ENCODE results near the gene UBALD1.

The UBALD1 gene

DNA sequence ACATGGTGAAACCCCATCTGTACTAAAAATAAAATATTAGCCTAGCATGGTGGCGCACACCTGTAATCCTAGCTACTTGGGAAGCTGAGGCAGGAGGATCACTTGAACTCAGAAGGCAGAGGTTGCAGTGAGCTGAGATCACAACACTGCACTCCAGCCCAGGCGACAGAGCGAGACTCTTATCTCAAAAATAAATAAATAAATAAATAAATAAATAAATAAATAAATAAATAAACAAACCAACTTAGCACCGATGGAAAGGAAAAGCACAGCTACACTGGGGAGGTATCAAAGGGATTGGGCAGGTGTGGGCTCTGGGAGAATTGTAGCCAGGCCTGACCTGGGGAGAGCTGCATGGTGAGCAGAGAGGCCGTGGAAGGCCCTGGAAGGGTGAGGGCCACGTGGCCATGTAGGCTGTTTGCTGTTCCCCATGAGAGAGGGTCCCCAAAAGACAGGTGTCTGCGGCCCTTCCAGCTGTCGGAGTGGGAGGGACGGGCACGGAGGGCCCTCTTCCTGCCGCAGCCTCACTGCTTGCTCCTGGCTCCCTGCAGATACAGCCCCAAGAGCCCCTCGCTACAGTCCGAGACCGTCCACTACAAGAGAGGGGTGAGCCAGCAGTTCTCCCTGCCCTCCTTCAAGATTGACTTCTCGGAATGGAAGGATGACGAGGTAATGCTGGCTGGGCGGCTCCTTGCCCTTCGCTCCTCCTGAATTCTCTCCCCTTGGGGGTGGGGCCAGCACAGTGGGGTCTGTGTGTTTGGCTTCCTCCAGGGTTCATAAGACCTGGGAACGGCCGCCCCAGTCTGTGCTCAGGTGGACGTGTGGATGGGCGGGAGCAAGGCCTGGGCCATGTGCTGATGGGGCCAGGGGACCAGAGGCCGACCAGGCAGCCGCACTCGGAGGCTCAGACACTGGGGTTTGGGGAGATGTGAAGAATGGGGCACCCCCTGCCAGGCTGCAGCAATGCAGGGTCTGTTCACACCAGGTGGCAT lies 42.3 kb upstream of the UBALD1 start:
- Histone ChIP-seq H3K79me2 (ENCODE audit: insufficient read depth, low read length) (no peaks in the 10 kb centered on the region), H3K9me2 (replicated peaks; ENCODE audit: insufficient read depth, low read length) (no peaks in the 10 kb centered on the region), H4K20me1 (ENCODE audit: low read depth, low read length) (no peaks in the 10 kb centered on the region), H3K9me3 (ENCODE audit: insufficient read depth, low read length) (no peaks in the 10 kb centered on the region), H3F3A (ENCODE audit: insufficient read depth) (no peaks in the 10 kb centered on the region), H3K4me2 (ENCODE audit: low read depth, low read length, poor library complexity, severe bottlenecking) (no peak overlapping the region), H3K4me3 (ENCODE audit: insufficient read depth, low read length, poor library complexity, severe bottlenecking) (no peak overlapping the region), H3K27ac (ENCODE audit: low read depth, low read length) (no peak overlapping the region), H3K36me3 (ENCODE audit: low read length) (no peaks in the 10 kb centered on the region), H3K27me3 (ENCODE audit: low read length) (no peaks in the 10 kb centered on the region), H2AFZ (ENCODE audit: low read depth, low read length, severe bottlenecking) (no peak overlapping the region), H3K9ac (ENCODE audit: low read length) (no peak overlapping the region)
- TF ChIP-seq, protein P1, sequence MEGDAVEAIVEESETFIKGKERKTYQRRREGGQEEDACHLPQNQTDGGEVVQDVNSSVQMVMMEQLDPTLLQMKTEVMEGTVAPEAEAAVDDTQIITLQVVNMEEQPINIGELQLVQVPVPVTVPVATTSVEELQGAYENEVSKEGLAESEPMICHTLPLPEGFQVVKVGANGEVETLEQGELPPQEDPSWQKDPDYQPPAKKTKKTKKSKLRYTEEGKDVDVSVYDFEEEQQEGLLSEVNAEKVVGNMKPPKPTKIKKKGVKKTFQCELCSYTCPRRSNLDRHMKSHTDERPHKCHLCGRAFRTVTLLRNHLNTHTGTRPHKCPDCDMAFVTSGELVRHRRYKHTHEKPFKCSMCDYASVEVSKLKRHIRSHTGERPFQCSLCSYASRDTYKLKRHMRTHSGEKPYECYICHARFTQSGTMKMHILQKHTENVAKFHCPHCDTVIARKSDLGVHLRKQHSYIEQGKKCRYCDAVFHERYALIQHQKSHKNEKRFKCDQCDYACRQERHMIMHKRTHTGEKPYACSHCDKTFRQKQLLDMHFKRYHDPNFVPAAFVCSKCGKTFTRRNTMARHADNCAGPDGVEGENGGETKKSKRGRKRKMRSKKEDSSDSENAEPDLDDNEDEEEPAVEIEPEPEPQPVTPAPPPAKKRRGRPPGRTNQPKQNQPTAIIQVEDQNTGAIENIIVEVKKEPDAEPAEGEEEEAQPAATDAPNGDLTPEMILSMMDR (IDR thresholded peaks at IDR 0.05; ENCODE audit: insufficient read depth, low read length, poor library complexity, severe bottlenecking), result no peak
- no peak for TF ChIP-seq EZH2phosphoT487 (conservative IDR thresholded peaks at IDR 0.05; ENCODE audit: low read length)

DNA sequence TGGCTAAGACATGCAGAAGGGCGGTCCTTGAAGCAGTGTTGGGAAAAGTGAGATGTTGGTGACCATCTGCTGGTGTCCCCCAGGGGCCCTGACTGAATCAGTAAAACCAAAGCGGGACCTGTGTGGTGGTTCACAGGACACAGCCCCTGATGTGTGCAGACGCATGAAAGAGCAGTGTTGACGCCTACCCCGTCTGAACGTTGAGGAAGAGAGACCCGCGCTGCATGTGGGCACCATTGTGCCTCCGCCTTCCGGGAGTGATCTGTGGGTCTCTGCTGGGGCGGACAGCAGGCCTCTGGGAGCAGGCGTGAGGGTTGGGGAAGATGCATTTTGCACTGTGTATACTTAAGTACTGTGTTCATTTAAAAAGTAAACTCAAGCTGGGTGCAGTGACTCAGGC lies 41.5 kb upstream of the UBALD1 start:
- H3K9me2 ChIP-seq (replicated peaks; ENCODE audit: insufficient read depth, low read length), result no peaks in the 10 kb centered on the region
- H3K9me3 ChIP-seq (ENCODE audit: insufficient read depth, low read length), result no peaks in the 10 kb centered on the region
- no peak overlapping the region for H3K27ac ChIP-seq (ENCODE audit: low read depth, low read length)
- H3K27me3 ChIP-seq (ENCODE audit: low read length), result no peaks in the 10 kb centered on the region
- no peaks in the 10 kb centered on the region for H3F3A ChIP-seq (ENCODE audit: insufficient read depth)
- H3K4me3 ChIP-seq (ENCODE audit: insufficient read depth, low read length, poor library complexity, severe bottlenecking), result no peak overlapping the region
- no peak overlapping the region for H3K9ac ChIP-seq (ENCODE audit: low read length)
- no peaks in the 10 kb centered on the region for H3K79me2 ChIP-seq (ENCODE audit: insufficient read depth, low read length)
- TF ChIP-seq EZH2phosphoT487 (conservative IDR thresholded peaks at IDR 0.05; ENCODE audit: low read length), result no peak
- TF ChIP-seq, protein P1 (IDR thresholded peaks at IDR 0.05; ENCODE audit: insufficient read depth, low read length, poor library complexity, severe bottlenecking), result no peak
- no peak overlapping the region for H3K4me2 ChIP-seq (ENCODE audit: low read depth, low read length, poor library complexity, severe bottlenecking)
- H4K20me1 ChIP-seq (ENCODE audit: low read depth, low read length), result no peaks in the 10 kb centered on the region
- no peak overlapping the region for H2AFZ ChIP-seq (ENCODE audit: low read depth, low read length, severe bottlenecking)
- no peaks in the 10 kb centered on the region for H3K36me3 ChIP-seq (ENCODE audit: low read length)

DNA sequence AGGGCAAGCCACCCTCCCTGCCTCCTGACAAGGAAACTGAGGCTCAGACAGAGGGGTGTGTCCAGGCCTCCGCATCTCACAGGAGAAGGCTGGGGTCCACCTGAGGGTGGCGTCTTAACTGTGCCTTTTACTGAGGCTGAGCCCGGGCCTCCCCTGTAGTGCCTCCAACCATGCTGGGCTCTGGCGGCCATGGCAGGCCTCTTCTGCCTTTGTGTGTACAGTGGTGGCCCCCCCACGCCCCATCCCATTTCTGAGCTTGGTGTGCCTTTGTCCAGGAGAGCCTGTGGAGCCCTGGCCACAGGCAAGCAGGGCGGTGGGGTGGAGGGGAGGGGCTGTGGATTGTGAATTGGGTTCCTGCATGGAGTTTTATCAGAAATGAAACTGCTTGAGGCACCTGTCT lies 41.1 kb upstream of the UBALD1 start:
- Histone ChIP-seq H3F3A (ENCODE audit: insufficient read depth) (no peaks in the 10 kb centered on the region), H3K4me3 (ENCODE audit: insufficient read depth, low read length, poor library complexity, severe bottlenecking) (no peak overlapping the region), H3K27ac (ENCODE audit: low read depth, low read length) (no peak overlapping the region), H3K4me2 (ENCODE audit: low read depth, low read length, poor library complexity, severe bottlenecking) (no peak overlapping the region), H3K79me2 (ENCODE audit: insufficient read depth, low read length) (no peaks in the 10 kb centered on the region), H3K9me2 (replicated peaks; ENCODE audit: insufficient read depth, low read length) (no peaks in the 10 kb centered on the region), H2AFZ (ENCODE audit: low read depth, low read length, severe bottlenecking) (no peak overlapping the region), H3K36me3 (ENCODE audit: low read length) (no peaks in the 10 kb centered on the region), H3K9me3 (ENCODE audit: insufficient read depth, low read length) (no peaks in the 10 kb centered on the region), H3K27me3 (ENCODE audit: low read length) (no peaks in the 10 kb centered on the region), H4K20me1 (ENCODE audit: low read depth, low read length) (no peaks in the 10 kb centered on the region), H3K9ac (ENCODE audit: low read length) (no peak overlapping the region)
- no peak for TF ChIP-seq EZH2phosphoT487 (conservative IDR thresholded peaks at IDR 0.05; ENCODE audit: low read length)

Measured in SU-DHL-6 (cell line).